ENCODE data around the gene PLEKHG1. TPM values are rescaled to one million over a fixed set of nuclear protein-coding genes. Genes with fewer than 3 reads are reported as not detected.

The PLEKHG1 gene
- total and polyA plus RNA-seq, 7 donors, result 1.3 to 10.6 (median 4.2) TPM

- H3K4me1 ChIP-seq, result peaks cover 5% of the 10 kb centered on the region
- ATAC-seq (no peak), DNase-seq (no peak)
- no peaks in the 10 kb centered on the region for H3K36me3 ChIP-seq (ENCODE audit: insufficient read depth in 1 of 2, low read depth in 1 of 2)
- no peaks in the 10 kb centered on the region for H3K27me3 ChIP-seq (ENCODE audit: insufficient read depth in 3 of 3, low read length in 2 of 3)
- no peak overlapping the region for H3K27ac ChIP-seq
- H3K4me3 ChIP-seq, result no peak overlapping the region
- intact Hi-C loops (cut with DNase I), result no loop called here
- no peaks in the 10 kb centered on the region for H3K9me3 ChIP-seq
- no peak for TF ChIP-seq CTCF (IDR thresholded peaks at IDR 0.05)
- 92 to 96% (median 95%) methylated on average over 2 of the region's 2 CpGs for WGBS, 3 donors
Measured at GRCh38 chr6:150646228-150646627, 46.5 kb downstream of the PLEKHG1 start.

- 77 to 89% (median 85%) methylated on average over 3 of the region's 3 CpGs for WGBS, 3 donors
- no peak for TF ChIP-seq CTCF (IDR thresholded peaks at IDR 0.05)
- no peaks in the 10 kb centered on the region for H3K27me3 ChIP-seq (ENCODE audit: insufficient read depth in 3 of 3, low read length in 2 of 3)
- H3K36me3 ChIP-seq (ENCODE audit: insufficient read depth in 1 of 2, low read depth in 1 of 2), result no peaks in the 10 kb centered on the region
- no peak overlapping the region for H3K27ac ChIP-seq
- DNase-seq (no peak), ATAC-seq (no peak)
- H3K4me1 ChIP-seq, result peaks cover 2% of the 10 kb centered on the region
- intact Hi-C loops (cut with DNase I), result no loop called here
- no peaks in the 10 kb centered on the region for H3K9me3 ChIP-seq
- no peak overlapping the region for H3K4me3 ChIP-seq
Measured at GRCh38 chr6:150647051-150647450, 47.4 kb downstream of the PLEKHG1 start.

Other genes starting within 250 kb of the PLEKHG1 start
- gene IYD, start 230.9 kb upstream of the PLEKHG1 start, total RNA-seq, result under 1 TPM in 1 of 4 donors, not detected in 3; 0.28 TPM
- gene IYD, start 230.9 kb upstream of the PLEKHG1 start, polyA plus RNA-seq, result under 1 TPM in 2 of 3 donors, not detected in 1; 0.04 to 0.05 TPM

All from psoas muscle (tissue), 8 donors.